GM19452 (cell line): ENCODE results near the gene CRK.
"Not testable (repeated sequence)": the region's sequence is repeated elsewhere in the genome, so short reads cannot be mapped to it uniquely, and the experiment has no call there.

Experiments used
- ATAC-seq: cut with Tn5 transposase; IDR thresholded peaks from one replicate; pipeline ENCODE4 v1.9.1; 2021; ENCODE audit not compliant: unreplicated experiment

CRK gene

DNA sequence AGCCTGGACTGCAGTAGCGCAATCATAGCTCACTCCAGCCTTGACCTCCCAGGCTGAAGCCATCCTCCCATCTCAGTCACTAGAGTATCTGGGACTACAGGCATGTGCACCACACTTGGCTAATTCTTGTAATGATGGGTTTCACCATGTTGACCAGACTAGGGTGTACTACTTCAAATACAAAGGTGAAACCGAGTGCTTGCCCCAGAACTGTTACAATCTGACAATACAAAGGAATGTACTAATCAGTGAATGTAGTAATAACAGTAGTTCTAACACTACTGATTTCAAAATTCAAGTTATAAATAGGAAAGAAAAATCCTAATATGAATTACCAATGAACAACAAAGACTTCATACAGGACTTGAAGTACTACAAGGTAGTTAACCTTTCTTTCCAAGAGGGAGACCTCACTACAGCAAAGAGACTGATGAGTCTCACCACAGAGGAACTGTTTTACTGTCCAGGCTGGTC is 24.4 kb downstream of the CRK start:
- no peak for ATAC-seq

GRCh38 chr17:1423456-1424135 is 32.4 kb downstream of the CRK start:
- ATAC-seq: no peak

DNA sequence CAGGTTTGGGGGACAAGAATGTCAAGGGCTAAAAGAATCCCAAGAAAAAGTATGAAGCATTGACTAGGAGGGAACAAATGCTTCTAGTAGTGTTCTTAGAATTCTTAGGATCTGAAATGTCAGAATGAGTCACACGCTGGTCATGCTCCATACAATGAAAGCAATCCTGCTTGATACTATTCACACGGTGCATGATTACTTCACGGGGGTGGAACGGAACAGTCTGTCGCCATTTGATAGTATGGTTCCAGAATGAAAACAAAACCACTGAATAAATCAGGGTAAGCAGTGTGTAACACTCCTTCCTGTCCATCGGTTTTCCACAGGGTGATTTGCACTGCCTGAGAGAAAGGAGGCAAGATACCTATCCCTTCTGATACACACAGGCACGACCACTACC is 33.1 kb downstream of the CRK start:
- ATAC-seq: no peak

DNA sequence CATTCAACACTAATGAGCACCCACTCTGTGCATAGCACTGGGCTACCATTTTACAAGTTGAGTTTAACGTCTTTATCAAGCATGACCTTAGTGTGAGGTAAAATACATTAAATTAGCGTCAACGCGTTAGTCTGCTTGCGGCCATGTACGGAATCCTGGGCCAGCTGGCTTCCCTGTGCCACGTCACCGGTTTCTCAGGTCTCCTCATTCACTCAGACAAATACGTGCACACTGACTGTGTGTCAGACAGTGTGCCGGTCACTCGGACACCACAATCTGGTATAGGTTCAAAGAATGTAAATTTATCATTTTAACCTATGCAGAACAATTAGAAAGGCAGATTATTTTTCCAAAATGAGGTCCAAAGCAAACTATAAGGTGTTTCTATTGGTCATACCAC is 34.6 kb downstream of the CRK start:
- no peak for ATAC-seq

DNA sequence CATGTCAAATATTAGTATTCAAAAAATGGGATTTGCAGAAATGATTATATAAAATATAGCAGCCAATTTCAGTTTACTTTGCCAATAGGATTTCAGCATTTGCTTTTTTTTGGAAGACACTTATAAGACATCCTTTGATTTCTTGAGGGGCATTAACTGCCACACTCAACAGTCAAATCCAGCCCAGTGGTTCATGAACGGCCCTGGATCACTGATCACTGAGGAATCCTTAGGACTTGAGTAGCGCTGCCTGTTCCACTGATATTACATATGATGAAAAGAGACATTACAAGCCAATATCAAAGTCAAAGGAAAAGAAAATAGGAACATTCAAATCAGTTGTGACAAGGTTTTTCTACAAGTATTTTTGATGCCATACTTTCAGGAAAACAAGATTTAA is 35.1 kb downstream of the CRK start:
- ATAC-seq: no peak

GRCh38 chr17:1420163-1420562 is 35.9 kb downstream of the CRK start:
- no peak for ATAC-seq

GRCh38 chr17:1418476-1418875 is 37.6 kb downstream of the CRK start:
- not testable (repeated sequence) for ATAC-seq

GRCh38 chr17:1416414-1416813 is 39.6 kb downstream of the CRK start:
- no peak for ATAC-seq

- ATAC-seq: no peak
These were observed 41.4 kb downstream of the CRK start for GRCh38 chr17:1414634-1415033.

- ATAC-seq: no peak
These were observed 41.9 kb downstream of the CRK start for GRCh38 chr17:1414001-1414574.

DNA sequence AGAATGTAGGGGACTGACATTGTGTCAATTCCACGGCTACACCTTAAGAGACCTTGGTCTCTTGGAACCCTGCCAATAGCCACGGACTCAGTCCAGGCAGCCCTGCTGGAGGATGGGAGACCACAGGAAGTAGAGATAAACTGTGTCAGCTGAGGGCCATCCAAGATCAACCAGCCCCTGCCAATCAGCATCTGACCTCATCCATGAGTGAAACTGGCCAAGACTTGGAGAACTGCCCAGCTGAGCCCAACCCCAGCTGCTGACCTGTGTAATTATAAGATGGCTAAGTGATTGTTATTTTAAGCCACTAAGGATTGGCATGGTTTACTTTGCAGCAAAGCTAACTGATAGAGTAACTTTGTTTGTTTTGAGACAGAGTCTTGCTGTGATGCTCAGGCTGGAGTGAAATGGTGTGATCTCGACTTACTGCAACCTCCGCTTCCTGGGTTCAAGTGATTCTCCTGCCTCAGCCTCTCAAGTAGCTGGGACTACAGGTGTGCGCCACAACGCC is 42.7 kb downstream of the CRK start:
- no peak for ATAC-seq

- no peak for ATAC-seq
These were observed 43.6 kb downstream of the CRK start for GRCh38 chr17:1412185-1413110.

DNA sequence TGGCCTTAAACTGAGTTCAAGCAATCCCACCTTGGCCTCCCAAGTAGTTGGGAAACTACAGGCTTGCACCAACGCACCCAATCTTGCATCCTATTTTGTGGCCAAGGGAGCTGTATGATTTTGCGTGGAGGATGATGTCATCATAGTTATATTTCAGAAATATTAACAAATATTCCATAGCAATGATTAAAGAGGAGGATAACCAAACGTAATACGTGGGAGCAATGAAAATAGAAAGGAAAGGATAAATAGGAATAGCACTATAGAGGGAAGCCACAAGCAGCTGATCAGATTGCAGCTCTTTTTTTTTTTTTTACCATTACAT is 53.8 kb downstream of the CRK start:
- ATAC-seq: no peak

- ATAC-seq: peak; percentile 90
These were observed 56.1 kb downstream of the CRK start, which contains the start of gene YWHAE for GRCh38 chr17:1399679-1400512. Gene YWHAE (minus strand): TSS chr17:1400222. CDS start chr17:1400110, 112 bp downstream.

- ATAC-seq: peak; percentile 10
These were observed 56.9 kb downstream of the CRK start for GRCh38 chr17:1398931-1399678.

GRCh38 chr17:1398028-1398427 is 58.0 kb downstream of the CRK start:
- ATAC-seq: no peak

DNA sequence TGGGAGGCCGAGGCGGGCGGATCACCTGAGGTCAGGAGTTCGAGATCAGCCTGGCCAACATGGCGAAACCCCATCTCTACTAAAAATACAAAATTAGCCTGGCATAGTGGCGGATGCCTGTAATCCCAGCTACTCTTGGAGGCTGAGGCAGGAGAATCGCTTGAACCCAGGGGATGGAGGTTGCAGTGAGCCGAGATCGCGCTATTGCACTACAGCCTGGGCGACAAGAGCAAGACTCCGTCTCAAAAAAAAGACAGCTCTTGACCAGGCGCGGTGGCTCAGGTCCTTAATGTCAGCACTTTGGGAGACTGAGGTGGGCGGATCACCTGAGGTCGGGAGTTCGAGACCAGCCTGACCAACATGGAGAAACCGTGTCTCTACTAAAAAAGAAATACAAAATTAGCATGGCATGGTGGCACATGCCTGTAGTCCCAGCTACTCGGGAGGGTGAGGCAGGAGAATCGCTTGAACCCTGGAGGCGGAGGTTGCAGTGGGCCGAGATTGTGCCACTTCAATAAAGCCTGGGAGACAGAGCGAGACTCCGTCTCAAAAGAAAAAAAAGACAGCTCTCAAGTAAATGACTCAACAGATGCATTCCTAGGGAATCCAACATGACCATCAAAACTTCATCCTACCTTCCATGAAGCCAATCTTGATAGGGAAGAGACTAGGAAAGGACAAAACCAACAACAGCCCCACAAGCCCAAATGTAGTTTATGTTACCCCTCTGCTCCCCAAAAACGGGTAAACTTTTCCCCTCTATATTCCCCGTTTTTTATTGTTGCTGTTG is 60.0 kb downstream of the CRK start:
- ATAC-seq: not testable (repeated sequence)

- no peak for ATAC-seq
These were observed 64.5 kb downstream of the CRK start for GRCh38 chr17:1391577-1391976.
